ENCODE results near the gene PTPRG.

DNA sequence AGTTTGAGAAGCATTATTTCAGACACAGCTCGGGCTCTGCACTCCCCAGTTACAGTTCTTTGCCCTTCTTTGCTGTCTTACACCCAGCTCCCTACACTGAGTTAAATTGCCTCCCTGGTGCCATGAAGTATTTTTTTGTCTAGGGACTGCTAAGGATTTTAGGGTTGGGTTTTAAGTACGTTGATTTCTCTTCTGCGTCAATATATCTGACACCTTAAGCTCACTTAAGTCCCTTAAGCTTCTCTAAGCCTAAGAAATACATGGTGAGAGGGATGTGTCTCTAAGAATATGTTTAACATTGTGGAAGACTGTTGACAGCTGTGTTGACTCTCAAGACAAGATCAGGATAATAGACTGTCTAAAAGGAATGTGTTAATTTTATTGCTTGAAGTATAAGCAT is 400.5 kb downstream of the PTPRG start:
- no peak for TF ChIP-seq POLR2A (IDR thresholded peaks at IDR 0.05)
- TF ChIP-seq, protein P1, sequence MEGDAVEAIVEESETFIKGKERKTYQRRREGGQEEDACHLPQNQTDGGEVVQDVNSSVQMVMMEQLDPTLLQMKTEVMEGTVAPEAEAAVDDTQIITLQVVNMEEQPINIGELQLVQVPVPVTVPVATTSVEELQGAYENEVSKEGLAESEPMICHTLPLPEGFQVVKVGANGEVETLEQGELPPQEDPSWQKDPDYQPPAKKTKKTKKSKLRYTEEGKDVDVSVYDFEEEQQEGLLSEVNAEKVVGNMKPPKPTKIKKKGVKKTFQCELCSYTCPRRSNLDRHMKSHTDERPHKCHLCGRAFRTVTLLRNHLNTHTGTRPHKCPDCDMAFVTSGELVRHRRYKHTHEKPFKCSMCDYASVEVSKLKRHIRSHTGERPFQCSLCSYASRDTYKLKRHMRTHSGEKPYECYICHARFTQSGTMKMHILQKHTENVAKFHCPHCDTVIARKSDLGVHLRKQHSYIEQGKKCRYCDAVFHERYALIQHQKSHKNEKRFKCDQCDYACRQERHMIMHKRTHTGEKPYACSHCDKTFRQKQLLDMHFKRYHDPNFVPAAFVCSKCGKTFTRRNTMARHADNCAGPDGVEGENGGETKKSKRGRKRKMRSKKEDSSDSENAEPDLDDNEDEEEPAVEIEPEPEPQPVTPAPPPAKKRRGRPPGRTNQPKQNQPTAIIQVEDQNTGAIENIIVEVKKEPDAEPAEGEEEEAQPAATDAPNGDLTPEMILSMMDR (IDR thresholded peaks at IDR 0.05), result no peak

Data from body of pancreas (tissue), 4 donors.